HG02870 (cell line): ENCODE measurements around the gene LRRC30.

ENCODE experiments used
- ATAC-seq: cut with Tn5 transposase; IDR thresholded peaks from one replicate; pipeline ENCODE4 v1.9.1; 2021; ENCODE audit warnings: mild to moderate bottlenecking, moderate library complexity; ENCODE audit not compliant: unreplicated experiment

LRRC30 gene

DNA sequence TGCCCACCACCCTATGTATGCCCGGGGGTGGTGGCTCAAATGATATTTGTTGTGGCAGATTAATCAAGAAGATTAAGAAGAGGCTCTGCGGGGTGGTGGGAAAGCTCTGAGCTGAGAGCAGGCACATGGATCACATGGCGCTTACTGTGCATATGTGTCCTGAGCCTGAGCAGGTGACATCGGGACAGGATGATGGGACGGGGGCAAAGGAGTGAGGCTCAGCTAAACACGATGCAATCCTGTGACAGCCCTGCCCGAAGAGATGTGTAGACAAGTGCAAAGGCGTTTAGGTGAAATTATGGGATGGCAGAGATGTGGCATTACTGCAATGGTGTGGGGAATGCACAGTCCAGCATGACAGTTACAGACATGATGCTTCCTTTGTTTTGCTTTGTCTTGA, 6.0 kb downstream of the LRRC30 start:
- ATAC-seq, result no peak

DNA sequence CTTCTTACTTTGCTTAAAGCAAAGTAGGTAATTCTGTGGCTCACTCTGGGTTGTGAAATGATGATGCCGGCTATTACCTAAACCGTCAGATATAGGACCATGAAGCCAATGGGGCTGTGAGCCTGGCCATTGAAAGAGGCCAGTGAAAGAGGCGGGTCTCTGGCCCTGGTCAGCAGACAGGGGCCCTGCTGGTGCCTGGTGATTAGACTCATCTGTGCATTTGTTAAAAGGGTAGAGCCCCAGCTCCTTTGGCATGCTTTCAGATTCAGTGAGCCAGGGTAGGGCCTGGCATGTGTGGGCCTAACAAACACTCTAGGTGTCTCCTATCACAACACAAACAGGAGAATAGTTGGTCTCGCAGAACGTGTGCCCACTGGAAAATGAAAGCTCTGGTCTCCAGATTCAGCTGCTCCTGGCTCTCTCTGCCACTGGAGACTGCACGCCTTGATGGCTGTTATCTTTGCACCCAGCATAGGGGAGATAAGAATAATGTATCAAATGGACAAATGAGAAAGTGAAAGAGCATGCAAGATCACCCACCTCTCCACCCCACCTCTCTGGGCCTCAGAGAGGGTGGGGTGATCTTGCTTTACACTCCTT, 6.9 kb downstream of the LRRC30 start:
- no peak for ATAC-seq

GRCh38 chr18:7242926-7243325, 12.0 kb downstream of the LRRC30 start:
- no peak for ATAC-seq

DNA sequence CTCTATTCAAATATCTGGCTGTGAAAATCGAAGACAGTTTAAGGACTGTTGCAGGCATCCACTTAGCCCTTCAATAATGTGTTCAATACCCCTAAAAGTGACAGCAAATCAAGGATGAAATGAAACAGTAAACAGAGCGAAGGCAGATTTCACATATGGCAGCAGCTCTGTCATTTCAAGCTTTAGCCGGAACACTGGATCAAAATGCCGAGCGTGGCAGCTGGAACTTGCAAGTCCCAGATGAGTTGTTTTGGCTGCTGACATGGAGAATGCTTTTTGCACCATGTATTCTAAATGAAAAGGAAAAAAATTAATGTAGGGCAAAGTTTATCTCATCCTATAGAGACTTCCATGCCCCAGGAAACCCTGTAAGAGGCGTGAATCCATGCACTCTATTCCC, 18.0 kb downstream of the LRRC30 start:
- no peak for ATAC-seq

- ATAC-seq, result no peak
These were observed 23.3 kb downstream of the LRRC30 start for GRCh38 chr18:7254163-7254562.

DNA sequence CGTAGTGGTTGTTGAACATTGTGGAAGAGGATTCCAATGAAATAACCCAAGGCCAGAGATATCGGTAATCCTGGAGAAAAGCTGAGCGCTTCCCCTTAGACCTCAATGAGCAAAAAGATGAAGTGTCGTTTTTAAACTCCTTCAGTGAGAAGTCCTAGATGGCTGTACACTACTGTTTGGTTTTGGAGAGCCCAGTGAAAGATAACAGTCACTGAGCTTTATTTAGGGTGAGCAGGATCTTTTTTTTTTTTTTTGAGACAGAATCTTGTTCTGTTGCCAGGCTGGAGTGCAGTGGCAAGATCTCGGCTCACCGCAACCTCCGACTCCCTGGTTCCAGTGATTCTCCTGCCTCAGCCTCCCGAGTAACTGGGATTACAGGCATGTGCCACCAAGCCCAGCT, 24.2 kb downstream of the LRRC30 start:
- ATAC-seq, result no peak

DNA sequence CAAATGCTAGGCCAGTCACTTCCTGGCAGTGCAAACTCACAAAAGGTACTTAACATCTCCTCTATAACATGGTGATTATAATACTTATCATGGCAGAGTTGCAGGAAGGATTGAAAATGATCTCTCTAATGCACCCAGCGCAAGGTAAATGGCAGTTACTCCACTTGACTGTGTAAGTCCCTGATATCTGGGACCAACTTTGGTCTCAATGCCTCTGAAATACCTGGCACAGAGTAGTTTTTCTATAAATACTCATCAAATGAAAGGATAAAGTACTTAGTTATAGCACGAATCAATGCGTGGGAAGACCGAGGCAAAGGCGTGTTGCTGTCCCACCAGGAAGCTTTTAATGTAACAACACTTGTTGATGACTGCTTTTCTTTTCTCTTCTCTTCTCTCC, 24.8 kb downstream of the LRRC30 start:
- ATAC-seq, result no peak

DNA sequence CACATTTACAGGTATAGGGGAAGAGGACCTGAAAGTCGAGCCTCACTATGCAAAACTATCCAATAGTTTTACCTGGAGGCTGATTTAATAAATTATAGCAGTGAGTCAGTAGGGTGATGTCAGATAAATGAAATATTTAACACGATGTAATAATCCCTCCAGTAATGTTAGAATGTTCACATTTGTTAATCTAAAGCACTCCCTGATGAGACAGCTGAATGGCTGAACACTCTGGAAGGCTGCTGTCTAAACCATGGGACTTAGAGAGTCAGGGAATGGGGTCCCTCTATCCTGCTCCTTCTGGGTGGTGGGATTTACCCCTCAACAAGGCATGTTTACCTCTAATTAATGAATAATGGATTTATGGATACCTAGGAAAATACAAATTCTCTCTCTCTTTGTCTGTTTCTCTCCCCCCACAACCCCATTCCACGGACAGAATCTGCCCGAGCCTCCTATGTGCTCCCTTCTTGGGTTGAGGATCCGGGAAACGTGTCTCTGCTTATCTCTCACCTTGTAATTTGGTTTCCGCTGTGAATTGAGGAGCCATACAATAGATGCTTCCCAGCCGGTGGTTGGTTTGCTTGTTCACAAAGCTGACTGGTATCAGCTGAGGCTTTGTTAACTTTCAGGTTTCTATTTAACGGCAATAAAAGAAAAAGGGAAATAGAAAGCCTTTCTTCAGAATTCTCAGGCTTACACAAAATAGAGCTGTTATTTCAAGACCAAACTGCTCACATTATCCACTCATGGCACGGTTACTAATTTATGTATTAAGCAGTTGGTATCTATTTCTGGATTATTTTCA, 25.9 kb downstream of the LRRC30 start:
- no peak for ATAC-seq

GRCh38 chr18:7257426-7257740, 26.5 kb downstream of the LRRC30 start:
- no peak for ATAC-seq

DNA sequence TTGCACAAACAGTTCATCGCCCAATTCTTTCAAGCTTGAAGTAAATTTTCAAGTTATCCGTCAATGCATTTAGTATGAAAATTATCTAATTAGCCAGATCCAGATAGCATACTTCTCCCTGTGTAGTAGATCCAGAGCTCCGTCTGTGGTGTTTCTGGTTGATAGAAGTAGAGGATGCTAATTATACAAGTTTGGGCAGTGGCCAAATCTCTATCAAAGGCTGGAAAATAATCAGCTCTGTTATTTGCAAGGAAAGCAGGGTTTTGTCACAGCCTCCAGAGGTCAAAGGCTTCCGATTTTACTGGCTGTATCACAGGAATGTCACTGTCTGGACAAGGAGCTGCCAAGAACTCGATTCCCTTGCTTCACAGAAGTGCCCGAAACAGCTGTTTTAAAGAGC, 28.6 kb downstream of the LRRC30 start:
- ATAC-seq, result no peak

DNA sequence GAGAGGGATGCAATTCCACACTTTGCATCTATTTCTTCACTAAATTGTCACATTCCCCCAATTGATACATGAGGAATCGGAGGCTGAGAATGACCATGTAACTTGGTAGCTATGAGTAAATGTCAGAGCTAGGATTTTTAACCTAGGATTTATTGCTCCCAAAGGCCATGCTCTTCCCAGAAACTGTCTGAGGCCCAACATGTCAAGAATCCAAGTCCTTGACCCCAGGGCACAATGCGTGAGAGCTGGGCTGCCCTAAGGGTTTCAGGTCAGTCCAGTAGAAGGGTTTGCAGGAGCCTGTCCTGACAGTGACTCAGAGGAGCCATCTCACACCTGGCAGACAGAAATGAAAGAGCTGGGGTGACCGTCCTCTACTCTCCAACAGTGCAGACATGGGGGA, 30.3 kb downstream of the LRRC30 start:
- no peak for ATAC-seq

- ATAC-seq, result no peak
These were observed 37.1 kb downstream of the LRRC30 start for GRCh38 chr18:7267973-7268372.

DNA sequence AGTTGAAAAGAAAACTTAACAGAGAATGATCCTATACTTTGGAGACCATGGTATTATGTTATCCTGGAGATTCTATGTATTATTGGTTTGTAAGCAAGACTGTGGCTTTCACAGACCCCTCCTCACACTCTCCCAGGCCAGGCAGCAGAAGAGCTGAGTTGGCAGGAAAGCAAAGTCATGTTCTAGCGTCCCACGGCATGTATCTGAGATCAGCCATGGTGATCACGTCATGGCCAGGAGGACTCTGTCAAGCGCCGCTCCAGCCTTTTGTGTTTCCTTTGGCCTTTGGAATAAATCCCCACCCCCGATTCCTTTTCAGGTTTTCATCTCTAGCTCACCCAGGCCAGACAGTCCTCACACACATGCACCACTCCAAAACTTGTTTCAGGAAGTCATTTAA, 39.1 kb downstream of the LRRC30 start:
- ATAC-seq, result no peak

DNA sequence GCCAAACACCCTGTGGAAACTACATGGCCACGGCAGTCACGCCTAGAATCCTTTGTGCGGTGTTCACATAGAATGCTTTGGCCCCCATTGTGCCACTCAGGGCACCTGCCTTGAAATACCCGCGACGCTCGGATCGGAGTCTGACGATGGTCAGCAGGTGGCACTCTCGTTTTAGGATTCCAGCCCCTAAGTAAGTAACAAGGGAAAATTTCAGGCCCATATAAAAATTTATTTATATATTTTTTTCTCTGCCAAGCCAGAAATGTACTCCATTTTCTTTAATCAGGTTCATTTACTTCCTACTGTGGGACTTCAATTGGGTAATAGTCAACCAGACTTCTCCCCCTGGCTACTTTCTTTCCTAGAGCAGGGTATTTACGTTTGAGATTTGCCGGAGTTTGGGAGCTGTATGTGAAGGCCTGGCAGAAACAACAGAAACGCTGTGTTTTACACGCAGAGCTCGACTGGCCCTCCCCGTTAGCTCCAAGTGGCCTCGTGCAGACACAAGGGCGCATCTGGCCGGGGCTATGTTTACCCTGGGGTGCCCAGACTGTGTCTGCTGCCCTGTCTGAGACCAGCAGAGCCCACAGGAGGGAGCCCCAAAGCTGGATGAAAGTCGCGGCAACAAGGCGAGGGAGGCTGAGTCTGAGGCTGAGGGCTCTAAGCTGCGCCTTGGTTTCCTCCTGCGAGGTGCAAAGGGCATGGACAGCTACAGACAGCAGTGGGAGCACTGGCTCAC, 41.6 kb downstream of the LRRC30 start:
- no peak for ATAC-seq

DNA sequence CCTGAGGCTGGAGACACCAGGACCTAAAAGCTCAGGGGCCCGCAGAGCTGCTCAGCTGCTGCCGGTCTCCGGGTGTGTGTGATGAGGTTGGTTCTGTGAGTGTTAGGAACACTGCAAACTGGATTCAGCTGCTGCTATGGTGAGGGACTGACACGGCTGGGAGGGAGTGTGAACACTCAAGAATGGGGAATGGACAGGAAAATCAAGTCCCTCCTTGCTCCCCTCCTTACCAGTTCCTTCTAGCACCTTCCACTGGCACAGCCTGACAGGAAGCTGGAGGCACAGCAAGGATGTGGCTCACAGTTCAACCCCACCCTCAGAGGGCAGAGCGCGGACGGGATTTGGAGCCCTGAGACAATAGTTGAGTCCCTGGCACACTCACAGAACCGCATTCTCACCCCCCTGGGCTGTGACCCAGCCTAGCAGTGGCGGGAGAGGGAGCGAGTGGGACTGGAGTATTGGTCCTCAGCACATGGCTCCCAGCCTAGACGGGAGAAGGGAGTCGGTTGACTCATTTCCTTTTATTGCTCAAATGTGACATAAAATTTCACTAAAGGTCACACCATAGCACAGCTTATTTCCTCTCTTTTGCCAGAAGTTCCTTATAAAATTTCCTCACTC, 42.5 kb downstream of the LRRC30 start:
- no peak for ATAC-seq

- no peak for ATAC-seq
These were observed 50.7 kb downstream of the LRRC30 start for GRCh38 chr18:7281579-7281978.
